IMR-90 (cell line): ENCODE results near the gene MYO1D. TPM values are rescaled to one million over a fixed set of nuclear protein-coding genes. Genes with fewer than 3 reads are reported as not detected.

Source experiments
- ATAC-seq: fragments of 200-7000 bp; cut with Tn5 transposase; 2 replicates; pipeline ENCODE4 v1.9.1; 2020; ENCODE audit warnings: low read depth, mild to moderate bottlenecking, moderate library complexity
- BruUV-seq: library from RNA; stranded (reverse); fragments of 400-500 nt; replicated peaks from 2 replicates; lab custom pipeline; 2021; lab: Mats Ljungman, UMichigan
- CTCF ChIA-PET: fragments of 300-600 bp; formaldehyde crosslinking; extraction: SDS; loops from one replicate; lab custom pipeline; 2021; ENCODE audit warnings: antibody characterized with exemption; lab: Yijun Ruan, JAX
- POLR2A ChIA-PET: fragments of 300-600 bp; sonication (Branson Sonifier 250); formaldehyde crosslinking; loops from one replicate; lab custom pipeline; 2022; ENCODE audit warnings: antibody characterized with exemption; ENCODE audit not compliant: unreplicated experiment; lab: Charles Lee
- DNase-seq: peaks from one replicate; pipeline ENCODE4 v3.0.0; 2013
- H2AFZ ChIP-seq: replicated peaks from 2 replicates; pipeline ENCODE3; 2013; ENCODE audit warnings: low read length, mild to moderate bottlenecking; ENCODE audit not compliant: poor library complexity
- H2AK5ac ChIP-seq: 2 replicates; pipeline ENCODE4 v1.6.1; 2013; ENCODE audit warnings: low read depth, low read length, inconsistent platforms
- H2AK9ac ChIP-seq: replicated peaks from 2 replicates; pipeline ENCODE3; 2013; ENCODE audit warnings: mild to moderate bottlenecking, low read depth, low read length, moderate library complexity; ENCODE audit not compliant: poor library complexity
- H2BK120ac ChIP-seq: 2 replicates; pipeline ENCODE4 v1.6.1; 2013; ENCODE audit warnings: low read depth, low read length, inconsistent platforms
- H2BK15ac ChIP-seq: 3 replicates; pipeline ENCODE4 v1.6.1; 2013; ENCODE audit warnings: low read depth, low read length, inconsistent platforms
- H2BK20ac ChIP-seq: 2 replicates; pipeline ENCODE4 v1.6.1; 2013; ENCODE audit warnings: low read depth, mild to moderate bottlenecking, inconsistent platforms, low read length, moderate library complexity
- H2BK5ac ChIP-seq: 2 replicates; pipeline ENCODE4 v1.6.1; 2013; ENCODE audit warnings: mild to moderate bottlenecking, low read depth, low read length, inconsistent platforms; ENCODE audit not compliant: poor library complexity, severe bottlenecking
- H3K14ac ChIP-seq: replicated peaks from 2 replicates; pipeline ENCODE4 v1.6.1; 2013; ENCODE audit warnings: low read depth, low read length, inconsistent platforms
- H3K18ac ChIP-seq: 2 replicates; pipeline ENCODE4 v1.6.1; 2013; ENCODE audit warnings: low read depth, low read length, control low read depth
- H3K23ac ChIP-seq: 2 replicates; pipeline ENCODE4 v1.6.1; 2013; ENCODE audit warnings: low read depth, low read length, inconsistent platforms
- H3K27ac ChIP-seq: 2 replicates; pipeline ENCODE4 v1.5.1; 2013; ENCODE audit warnings: mild to moderate bottlenecking, control low read depth, low read length; ENCODE audit not compliant: insufficient read depth
- H3K27me3 ChIP-seq: 2 replicates; pipeline ENCODE4 v1.6.1; 2013; ENCODE audit warnings: low read length; ENCODE audit not compliant: control insufficient read depth, insufficient read depth
- H3K36me3 ChIP-seq: 2 replicates; pipeline ENCODE4 v1.6.1; 2013; ENCODE audit warnings: low read length, mixed read lengths; ENCODE audit not compliant: control insufficient read depth, insufficient read depth
- H3K4ac ChIP-seq: 2 replicates; pipeline ENCODE4 v1.6.1; 2013; ENCODE audit warnings: low read depth, low read length, inconsistent platforms
- H3K4me1 ChIP-seq: 2 replicates; pipeline ENCODE4 v1.6.1; 2013; ENCODE audit warnings: low read length, mixed read lengths; ENCODE audit not compliant: control insufficient read depth, insufficient read depth
- H3K4me2 ChIP-seq: 2 replicates; pipeline ENCODE4 v1.6.1; 2013; ENCODE audit warnings: low read depth, mild to moderate bottlenecking, control low read depth, low read length, moderate library complexity
- H3K4me3 ChIP-seq: 2 replicates; pipeline ENCODE4 v1.5.1; 2013; ENCODE audit warnings: low read depth, mild to moderate bottlenecking, control low read depth, low read length, moderate library complexity; ENCODE audit not compliant: insufficient read depth
- H3K56ac ChIP-seq: 2 replicates; pipeline ENCODE4 v1.6.1; 2013; ENCODE audit warnings: low read length, inconsistent platforms; ENCODE audit not compliant: insufficient read depth; ENCODE audit errors: extremely low read depth
- H3K79me1 ChIP-seq, 2 experiments: 2 replicates each; pipeline ENCODE4 v1.6.1; 2013; ENCODE audit warnings: low read length in 2 of 2, inconsistent platforms in 1 of 2, low read depth in 1 of 2
- H3K9ac ChIP-seq: 2 replicates; pipeline ENCODE4 v1.6.1; 2013; ENCODE audit warnings: low read depth, low read length, control low read depth
- H3K9me1 ChIP-seq: 2 replicates; pipeline ENCODE4 v1.6.1; 2013; ENCODE audit warnings: low read length, inconsistent platforms; ENCODE audit not compliant: insufficient read depth
- H3K9me3 ChIP-seq: 2 replicates; pipeline ENCODE4 v1.6.1; 2013; ENCODE audit warnings: low read length; ENCODE audit not compliant: control insufficient read depth, insufficient read depth
- H4K20me1 ChIP-seq: 2 replicates; pipeline ENCODE4 v1.6.1; 2013; ENCODE audit warnings: low read length, inconsistent platforms; ENCODE audit not compliant: insufficient read depth
- H4K5ac ChIP-seq: 2 replicates; pipeline ENCODE4 v1.6.1; 2013; ENCODE audit warnings: mild to moderate bottlenecking, low read depth, low read length, control low read depth
- H4K8ac ChIP-seq, 2 experiments: 2 replicates each; pipeline ENCODE4 v1.6.1; 2013; ENCODE audit warnings: low read depth in 2 of 2, low read length in 2 of 2, control low read depth in 1 of 2, inconsistent platforms in 1 of 2
- H4K91ac ChIP-seq: 2 replicates; pipeline ENCODE4 v1.6.1; 2013; ENCODE audit warnings: low read depth, low read length, inconsistent platforms; ENCODE audit not compliant: insufficient read depth
- CEBPB ChIP-seq: IDR thresholded peaks from 2 replicates; pipeline ENCODE4 v1.6.1; 2012; ENCODE audit warnings: low read depth, low read length, improper control_type of control experiment
- MAFK ChIP-seq: IDR thresholded peaks from 2 replicates; pipeline ENCODE4 v1.6.1; 2012; ENCODE audit warnings: low read depth, low read length, improper control_type of control experiment
- MAZ ChIP-seq: IDR thresholded peaks from 2 replicates; pipeline ENCODE4 v1.6.1; 2012; ENCODE audit warnings: low read depth, mild to moderate bottlenecking, low read length, improper control_type of control experiment, moderate library complexity, borderline replicate concordance
- MXI1 ChIP-seq: IDR thresholded peaks from 2 replicates; pipeline ENCODE4 v1.6.1; 2012; ENCODE audit warnings: low read depth, mild to moderate bottlenecking, low read length, moderate library complexity, borderline replicate concordance
- NFE2L2 ChIP-seq: fragments of 150-350 bp; IDR thresholded peaks from 2 replicates; pipeline ENCODE4 v1.6.1; 2016; ENCODE audit warnings: low read depth, mild to moderate bottlenecking, low read length
- RFX5 ChIP-seq: IDR thresholded peaks from 2 replicates; pipeline ENCODE4 v1.8.0; 2012; ENCODE audit warnings: low read depth, mild to moderate bottlenecking, low read length, moderate library complexity
- SMC3 ChIP-seq: fragments of 150-350 bp; IDR thresholded peaks from 2 replicates; pipeline ENCODE4 v1.6.1; 2016; ENCODE audit warnings: low read depth, mild to moderate bottlenecking, antibody characterized with exemption, low read length, moderate library complexity
- dilution Hi-C: fragments of 300-500 bp; cut with HindIII; formaldehyde crosslinking; loops from one replicate; pipeline ENCODE4 v1.14.3; 2018; ENCODE audit warnings: low sequenced_read_pairs; ENCODE audit not compliant: unreplicated experiment
- in situ Hi-C: fragments of 300-500 bp; cut with MboI; formaldehyde crosslinking; loops from 3 replicates; pipeline ENCODE4 v1.14.3; 2019; ENCODE audit warnings: low sequenced_read_pairs, inconsistent platforms, mixed read lengths
- intact Hi-C: fragments of 100-400 bp; cut with micrococcal nuclease; formaldehyde crosslinking; loops from 2 replicates; pipeline ENCODE4 v1.10.0; 2022
- polyA plus RNA-seq, 3 experiments: library from polyadenylated mRNA; depleted of rRNA; stranded (reverse); fragments of >200 nt; gene quantifications; 2 replicates each; pipeline ENCODE4 v1.2.3, GENCODE V29; 2012; ENCODE audit warnings: low replicate concordance in 1 of 3
- total RNA-seq: library from RNA; depleted of rRNA; stranded (reverse); fragments of >200 nt; gene quantifications from 2 replicates; pipeline ENCODE4 v1.2.3, GENCODE V29; 2012
- TF ChIP-seq, protein P1 (sequence below): fragments of 150-350 bp; IDR thresholded peaks from 2 replicates; pipeline ENCODE4 v1.6.1; 2017; ENCODE audit warnings: mild to moderate bottlenecking, antibody characterized with exemption, low read length, low read depth
- TF ChIP-seq, protein P2 (sequence below): fragments of 150-350 bp; IDR thresholded peaks from 2 replicates; pipeline ENCODE4 v1.6.1; 2016; ENCODE audit warnings: low read depth, mild to moderate bottlenecking, low read length, moderate library complexity, borderline replicate concordance

MYO1D gene
- total and polyA plus RNA-seq, 2 of the 4 experiments (the other 2 are of a cell fraction): 0.63 to 0.90 TPM

DNA sequence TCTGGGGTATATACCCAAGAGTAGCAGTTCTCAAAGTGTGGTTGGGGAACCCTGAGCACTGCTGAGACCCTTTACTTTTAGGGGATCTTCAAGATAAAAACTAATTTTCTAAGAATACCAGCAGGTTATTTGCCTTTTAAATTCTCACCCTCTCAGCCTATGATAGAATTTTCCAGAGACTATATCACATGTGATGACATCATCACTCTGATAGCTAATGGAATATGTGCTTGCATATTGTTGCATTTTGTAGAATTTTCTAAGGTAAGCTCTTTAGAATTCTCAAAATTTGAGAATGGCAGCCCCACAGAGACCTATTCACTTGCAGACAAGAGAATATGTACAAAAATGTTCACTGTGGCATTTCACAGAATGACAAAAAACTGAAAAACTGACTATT, 181.1 kb downstream of the MYO1D start:
- no TSS peak for BruUV-seq
- no peak overlapping the region for H3K27ac ChIP-seq
- no peak overlapping the region for H2AK9ac ChIP-seq
- H3K23ac ChIP-seq: no peak overlapping the region
- no peak overlapping the region for H3K18ac ChIP-seq
- H2AK5ac ChIP-seq: no peak overlapping the region
- dilution Hi-C loops (no loop called here), in situ Hi-C loops (no loop called here), intact Hi-C loops (no loop called here)
- H2BK5ac ChIP-seq: no peak overlapping the region
- H2AFZ ChIP-seq: no peak overlapping the region
- no peaks in the 10 kb centered on the region for H3K36me3 ChIP-seq
- no peak overlapping the region for H4K91ac ChIP-seq
- H3K9ac ChIP-seq: no peak overlapping the region
- ATAC-seq (no peak), DNase-seq (no peak)
- H3K9me1 ChIP-seq: no peaks in the 10 kb centered on the region
- H4K5ac ChIP-seq: no peak overlapping the region
- no peak overlapping the region for H2BK20ac ChIP-seq
- no peak overlapping the region for H2BK120ac ChIP-seq
- no peak for TF ChIP-seq MXI1
- no peak for TF ChIP-seq MAFK
- no peak for TF ChIP-seq MAZ
- TF ChIP-seq, protein P1, sequence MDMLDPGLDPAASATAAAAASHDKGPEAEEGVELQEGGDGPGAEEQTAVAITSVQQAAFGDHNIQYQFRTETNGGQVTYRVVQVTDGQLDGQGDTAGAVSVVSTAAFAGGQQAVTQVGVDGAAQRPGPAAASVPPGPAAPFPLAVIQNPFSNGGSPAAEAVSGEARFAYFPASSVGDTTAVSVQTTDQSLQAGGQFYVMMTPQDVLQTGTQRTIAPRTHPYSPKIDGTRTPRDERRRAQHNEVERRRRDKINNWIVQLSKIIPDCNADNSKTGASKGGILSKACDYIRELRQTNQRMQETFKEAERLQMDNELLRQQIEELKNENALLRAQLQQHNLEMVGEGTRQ: no peak
- TF ChIP-seq CEBPB: no peak
- no peak for TF ChIP-seq NFE2L2
- TF ChIP-seq, protein P2, sequence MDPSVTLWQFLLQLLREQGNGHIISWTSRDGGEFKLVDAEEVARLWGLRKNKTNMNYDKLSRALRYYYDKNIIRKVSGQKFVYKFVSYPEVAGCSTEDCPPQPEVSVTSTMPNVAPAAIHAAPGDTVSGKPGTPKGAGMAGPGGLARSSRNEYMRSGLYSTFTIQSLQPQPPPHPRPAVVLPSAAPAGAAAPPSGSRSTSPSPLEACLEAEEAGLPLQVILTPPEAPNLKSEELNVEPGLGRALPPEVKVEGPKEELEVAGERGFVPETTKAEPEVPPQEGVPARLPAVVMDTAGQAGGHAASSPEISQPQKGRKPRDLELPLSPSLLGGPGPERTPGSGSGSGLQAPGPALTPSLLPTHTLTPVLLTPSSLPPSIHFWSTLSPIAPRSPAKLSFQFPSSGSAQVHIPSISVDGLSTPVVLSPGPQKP: no peak
- no peak for TF ChIP-seq SMC3
- no peak for TF ChIP-seq RFX5
- no peaks in the 10 kb centered on the region for H3K27me3 ChIP-seq
- no peak overlapping the region for H3K4me3 ChIP-seq
- no peak overlapping the region for H3K4ac ChIP-seq
- H3K14ac ChIP-seq: no peak overlapping the region
- CTCF ChIA-PET: no interaction called here
- no peak overlapping the region for H3K4me2 ChIP-seq
- no peaks in the 10 kb centered on the region for H3K79me1 ChIP-seq
- H2BK15ac ChIP-seq: no peak overlapping the region
- no peaks in the 10 kb centered on the region for H3K4me1 ChIP-seq
- no peak overlapping the region for H3K56ac ChIP-seq
- POLR2A ChIA-PET: no interaction called here
- H3K9me3 ChIP-seq: no peaks in the 10 kb centered on the region
- H4K20me1 ChIP-seq: no peaks in the 10 kb centered on the region
- H4K8ac ChIP-seq: no peak overlapping the region
